HG02798 (cell line): ENCODE results near the gene FMOD.

Experiments
- ATAC-seq: cut with Tn5 transposase; IDR thresholded peaks from one replicate; pipeline ENCODE4 v1.9.1; 2021; ENCODE audit warnings: mild to moderate bottlenecking; ENCODE audit not compliant: unreplicated experiment, poor library complexity

Gene FMOD

DNA sequence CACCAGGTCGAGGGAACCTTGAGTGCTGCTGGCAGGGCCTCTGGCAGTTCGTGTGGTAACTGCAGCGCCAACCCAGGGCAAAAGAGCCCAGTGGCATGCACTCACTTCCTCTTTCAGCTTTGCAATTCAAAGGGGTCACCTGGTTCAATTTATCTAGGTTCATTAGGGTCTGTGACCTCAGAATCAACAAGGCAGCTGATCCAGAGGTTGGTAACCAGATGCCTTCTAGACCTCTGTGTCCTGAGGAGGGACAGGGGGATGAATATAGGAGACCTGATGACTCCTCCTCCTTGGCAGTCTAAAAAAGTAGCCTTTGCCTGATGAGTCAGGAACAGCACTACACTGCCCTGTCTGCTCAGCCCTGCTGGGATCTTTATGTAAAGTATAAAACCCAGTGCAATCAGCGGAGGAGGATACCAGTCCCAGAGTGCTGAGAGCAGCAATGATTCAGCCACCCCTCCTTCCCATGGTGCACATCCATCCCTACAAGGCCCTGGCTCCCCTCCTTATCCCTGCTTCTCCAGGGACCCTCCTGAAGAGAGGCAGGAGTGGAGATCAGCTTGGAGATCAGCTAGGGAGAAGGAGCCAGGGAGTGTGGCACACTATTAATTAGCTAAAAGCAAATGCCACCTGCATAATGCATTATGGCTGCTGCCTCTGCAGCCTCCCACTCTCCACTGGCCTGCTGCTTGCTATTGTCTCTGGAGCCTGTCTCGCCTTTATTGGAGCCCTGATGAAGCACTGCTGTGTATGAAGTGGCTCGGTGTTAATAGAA, 11.2 kb upstream of the FMOD start:
- ATAC-seq, result no peak

DNA sequence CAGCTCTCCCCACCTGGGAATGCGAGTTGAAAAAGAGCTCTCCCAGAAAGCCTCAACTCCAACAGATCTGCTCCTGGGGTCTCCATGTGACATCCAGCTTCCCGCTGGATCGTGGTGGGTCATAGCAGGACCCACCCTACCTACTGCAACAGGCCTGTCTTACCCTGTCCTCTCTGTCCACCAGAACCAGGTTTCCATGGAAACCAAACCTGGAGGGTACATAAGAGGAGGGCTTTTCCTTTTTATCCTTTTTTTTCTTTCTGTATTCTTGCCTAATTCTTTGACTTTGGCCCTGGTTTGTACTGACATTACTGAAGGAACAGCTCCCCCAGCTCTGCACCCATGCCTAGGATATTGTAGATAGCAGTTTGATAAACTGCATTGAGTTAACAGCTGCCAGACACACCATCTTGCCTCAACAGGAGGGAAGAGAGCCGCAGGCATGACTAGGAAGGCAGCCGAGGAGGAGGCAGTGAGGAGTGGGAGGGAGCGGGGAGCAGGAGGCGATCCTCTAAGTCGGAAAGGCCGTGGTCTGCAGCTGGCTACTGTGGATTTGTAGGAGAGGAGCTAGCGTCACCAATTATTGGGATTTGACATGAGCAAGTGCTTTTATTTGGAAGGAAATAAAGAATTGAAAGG, 9.7 kb upstream of the FMOD start:
- ATAC-seq, result no peak

DNA sequence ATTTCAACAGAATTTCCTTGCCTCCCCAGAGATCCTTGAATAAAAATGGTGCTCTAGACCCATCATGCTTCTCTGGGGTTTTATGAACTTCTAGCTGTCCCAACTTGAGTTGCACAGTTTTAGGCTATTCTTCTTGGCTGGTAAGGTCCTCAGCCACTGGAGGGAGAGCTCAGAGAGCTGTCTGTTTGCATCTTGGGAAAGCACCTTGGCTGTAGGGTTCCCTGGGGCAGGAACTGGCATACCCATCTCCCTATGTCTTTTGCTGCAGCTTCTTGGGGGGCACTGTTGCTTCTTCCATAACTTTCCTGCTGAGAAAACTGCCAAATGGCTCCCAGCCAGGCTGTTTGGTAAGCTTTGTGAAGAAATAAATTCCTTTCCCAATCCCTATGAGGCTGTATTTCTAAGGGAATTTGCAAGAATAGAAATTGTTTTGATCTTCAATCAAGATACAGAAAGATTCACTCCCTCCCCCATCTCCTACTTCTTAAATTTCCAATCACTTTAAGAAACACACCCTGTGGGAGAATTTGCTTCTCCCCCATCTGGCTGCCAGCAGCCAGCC, 8.2 kb upstream of the FMOD start:
- no peak for ATAC-seq

DNA sequence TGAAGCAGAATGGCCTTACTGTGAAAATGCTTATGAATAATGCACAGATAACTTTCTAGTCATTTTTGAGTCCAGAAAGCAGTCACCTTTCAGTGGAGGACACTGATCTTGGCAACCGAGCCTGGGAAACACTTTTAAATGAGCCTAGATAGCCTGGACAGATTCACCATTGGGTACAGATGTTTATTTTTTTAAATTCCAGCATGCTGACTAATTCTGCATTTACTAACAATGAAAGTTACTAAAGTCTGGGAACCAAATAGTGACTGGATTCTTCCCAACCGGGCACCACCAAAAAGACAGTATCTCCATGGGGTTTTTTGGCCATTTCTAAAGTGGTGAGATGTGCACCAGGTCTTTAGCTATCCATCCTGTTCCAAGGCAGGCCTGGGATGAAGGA, 3.3 kb upstream of the FMOD start:
- ATAC-seq, result no peak

DNA sequence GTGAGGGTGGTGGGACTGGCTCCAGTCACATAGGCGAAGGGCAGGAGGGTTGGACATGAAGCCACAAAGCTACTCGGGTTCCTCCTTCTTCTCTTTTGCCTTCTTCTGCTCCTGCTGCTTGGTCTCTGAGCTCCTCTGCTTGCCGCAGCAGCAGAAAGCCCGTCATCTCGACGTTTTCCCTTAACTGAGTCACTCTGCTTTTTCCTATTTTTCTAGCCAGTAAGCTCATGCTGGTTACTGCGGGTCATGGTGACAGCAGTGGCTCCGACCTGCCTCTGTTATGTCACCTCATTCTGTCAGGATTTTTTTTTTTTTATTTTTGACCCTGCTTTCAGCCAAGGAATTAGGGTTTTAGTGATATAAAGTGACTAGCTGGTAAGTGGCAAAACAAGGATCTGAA, 2.6 kb upstream of the FMOD start:
- no peak for ATAC-seq

DNA sequence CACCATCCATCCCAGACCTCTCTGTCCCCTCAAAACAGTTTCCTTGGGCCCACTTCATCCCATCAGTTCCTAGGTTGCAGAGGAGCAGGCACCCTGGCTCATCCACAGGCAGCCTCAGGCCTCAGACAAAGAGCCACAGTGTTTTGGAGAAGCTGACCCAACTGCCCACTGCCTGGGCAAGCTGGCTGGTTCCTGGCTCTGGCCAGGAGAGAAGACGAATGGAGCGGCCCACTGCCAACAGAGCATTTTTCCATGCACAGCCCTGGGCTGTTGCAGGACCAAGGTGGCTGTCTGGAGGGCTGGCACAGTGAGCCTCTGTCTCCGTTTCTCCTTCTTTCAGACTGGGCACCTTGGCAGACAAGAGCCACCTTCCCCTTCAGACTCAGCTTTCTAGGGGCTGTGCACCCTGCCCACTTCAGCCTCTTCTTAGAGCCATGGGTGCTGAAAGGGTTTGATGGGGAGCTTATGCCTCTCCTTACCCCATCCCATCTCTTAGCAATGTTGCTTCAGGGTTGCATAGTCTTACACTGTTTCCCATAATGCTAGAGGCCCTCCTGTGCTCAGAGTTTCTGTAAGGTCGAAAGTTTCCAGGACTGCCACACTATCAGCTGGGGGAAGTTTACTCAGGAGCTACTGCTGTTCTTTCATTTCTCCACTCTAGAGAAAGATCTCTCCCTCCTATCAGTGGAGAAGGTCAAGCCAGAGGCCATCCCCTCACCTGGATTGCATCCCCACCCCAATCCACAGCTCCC, 973 bp downstream of the FMOD start:
- no peak for ATAC-seq

DNA sequence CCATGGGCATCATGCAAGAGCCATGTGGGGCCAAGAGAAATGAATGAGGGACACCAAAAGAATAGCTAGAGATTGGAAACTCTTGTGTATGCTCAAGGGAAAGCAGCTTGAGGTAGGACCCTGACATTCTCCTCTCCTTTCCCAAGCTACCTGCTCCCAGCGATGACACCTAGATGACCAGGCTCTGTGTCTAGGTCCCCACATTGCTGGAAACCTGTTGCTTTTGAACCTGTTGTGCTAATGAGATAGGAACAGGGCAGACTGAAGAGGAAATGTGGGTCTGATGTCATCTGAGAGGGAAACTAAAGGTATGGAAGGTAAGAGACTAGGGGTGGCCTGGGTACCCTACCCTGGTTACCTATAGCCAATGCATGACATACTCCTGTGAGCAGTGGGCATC, 1.8 kb downstream of the FMOD start:
- no peak for ATAC-seq

DNA sequence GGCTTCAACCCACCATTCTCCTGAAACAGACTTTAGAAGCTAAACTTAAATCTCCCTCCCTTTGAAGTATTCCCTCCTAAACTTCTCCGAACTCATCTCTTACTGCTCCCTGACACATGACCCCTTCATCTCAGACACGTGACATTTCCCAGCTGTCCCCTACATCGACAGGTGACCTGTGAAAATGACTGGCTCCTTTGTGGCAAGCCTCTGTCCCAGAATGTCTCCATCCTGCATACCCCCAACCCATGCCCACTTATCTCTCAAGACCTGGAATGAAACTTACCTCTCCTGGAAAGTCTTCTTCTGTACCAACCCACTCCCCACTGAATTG, 4.2 kb downstream of the FMOD start:
- ATAC-seq, result no peak

DNA sequence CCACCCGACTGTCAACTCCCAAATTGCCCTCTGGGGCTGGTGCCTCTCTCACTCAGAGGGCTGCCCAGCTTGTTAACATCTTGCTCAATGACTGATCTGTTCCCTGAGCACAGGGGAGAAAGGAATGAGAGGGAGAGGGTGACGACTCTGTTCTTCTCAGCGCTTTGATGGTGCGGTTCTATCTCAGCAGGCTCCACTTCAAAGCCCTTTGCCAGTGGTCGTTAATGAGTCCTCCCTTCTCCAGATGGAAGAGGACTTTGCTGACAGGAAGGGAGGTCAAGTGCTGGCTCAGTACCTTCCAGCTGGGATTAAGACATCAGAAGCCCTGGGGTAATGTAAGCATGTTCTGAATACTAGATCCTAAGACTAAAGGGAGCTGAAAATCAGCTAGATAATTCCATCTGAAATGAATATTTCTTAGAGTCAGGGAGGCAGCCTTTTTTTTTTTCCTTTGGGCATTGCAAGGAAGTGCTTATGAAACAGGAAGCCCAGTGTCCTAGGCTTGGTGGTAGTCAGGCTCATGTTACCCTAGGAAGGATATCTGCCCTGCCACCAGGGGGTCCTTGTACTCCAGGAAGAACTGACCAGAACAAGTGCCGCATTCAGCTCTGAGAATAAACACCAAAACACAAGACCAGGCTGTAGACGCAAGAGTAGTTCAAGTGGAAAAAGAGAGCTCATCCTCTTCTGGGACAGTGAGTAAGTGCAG, 4.7 kb downstream of the FMOD start:
- ATAC-seq, result no peak

DNA sequence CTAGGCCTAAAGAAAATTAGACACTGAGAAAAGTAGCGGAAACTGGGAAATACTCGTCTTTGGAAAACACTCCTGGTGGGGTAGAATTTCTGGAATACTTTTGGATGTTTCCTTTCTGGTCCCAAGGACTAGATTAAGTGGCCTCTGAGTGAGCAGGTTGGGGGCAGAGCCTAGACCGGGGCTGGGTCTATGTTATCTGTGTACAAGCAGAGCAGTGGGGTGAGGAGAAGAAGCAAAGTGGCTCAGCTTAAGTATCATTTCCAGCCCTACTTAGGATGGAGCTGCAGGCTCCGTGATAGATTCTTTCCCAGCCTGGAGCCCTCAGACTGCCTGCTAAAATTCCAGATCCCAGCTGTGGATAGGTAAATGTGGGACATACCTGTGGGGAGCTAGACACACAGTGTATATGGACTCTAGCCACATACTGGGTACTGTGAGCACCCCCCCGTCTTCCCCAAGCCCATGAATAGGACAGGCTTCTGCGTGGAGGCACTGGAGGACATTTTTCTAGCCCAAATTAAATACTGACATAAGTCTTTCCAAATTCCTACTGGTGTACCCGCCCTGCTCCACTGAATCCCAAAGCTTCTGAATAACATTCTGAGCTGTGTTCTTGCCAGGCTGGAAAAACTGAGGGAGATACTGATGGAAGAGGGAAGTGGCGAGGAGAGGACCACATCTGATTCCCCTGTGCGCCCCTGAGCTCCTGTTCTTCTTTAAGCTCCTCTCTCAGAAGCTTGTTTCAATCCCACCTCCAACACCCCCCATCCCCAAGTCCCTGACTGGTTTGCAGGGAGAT, 6.8 kb downstream of the FMOD start:
- ATAC-seq, result no peak

DNA sequence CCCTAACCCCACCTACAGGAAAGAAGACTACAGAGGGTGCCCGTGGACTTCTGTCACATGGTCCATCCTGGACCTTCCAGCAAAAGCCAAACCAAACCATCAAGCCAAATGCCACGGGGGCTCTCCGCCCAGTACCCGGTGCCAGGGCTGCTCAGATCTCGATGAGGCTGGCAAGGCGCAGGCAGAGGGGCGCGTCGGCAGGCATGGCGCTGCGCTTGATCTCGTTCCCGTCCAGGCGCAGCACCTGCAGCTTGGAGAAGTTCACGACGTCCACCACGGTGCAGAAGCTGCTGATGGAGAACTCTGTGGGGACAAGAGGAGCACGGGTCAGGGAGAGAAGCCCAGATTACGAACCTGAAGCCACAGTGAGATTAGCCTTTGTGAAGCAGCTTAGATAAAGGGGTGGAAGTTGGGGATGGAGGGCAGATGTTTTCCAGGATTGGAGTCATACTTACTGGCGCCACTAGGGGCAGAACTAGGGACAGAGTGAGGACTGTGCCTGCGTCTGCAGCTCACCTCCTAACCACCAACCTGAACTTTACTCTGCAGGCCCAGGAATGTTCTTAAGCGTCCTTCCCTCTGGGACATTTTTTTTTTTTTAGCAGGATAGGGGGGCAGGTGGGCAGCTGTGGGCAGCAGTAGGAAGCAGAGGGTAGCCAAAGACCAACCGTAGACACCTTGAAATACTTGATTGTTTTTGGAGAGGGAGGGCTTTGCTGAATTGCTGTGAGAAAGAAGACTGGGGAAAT, 8.6 kb downstream of the FMOD start:
- ATAC-seq, result peak; percentile 40

DNA sequence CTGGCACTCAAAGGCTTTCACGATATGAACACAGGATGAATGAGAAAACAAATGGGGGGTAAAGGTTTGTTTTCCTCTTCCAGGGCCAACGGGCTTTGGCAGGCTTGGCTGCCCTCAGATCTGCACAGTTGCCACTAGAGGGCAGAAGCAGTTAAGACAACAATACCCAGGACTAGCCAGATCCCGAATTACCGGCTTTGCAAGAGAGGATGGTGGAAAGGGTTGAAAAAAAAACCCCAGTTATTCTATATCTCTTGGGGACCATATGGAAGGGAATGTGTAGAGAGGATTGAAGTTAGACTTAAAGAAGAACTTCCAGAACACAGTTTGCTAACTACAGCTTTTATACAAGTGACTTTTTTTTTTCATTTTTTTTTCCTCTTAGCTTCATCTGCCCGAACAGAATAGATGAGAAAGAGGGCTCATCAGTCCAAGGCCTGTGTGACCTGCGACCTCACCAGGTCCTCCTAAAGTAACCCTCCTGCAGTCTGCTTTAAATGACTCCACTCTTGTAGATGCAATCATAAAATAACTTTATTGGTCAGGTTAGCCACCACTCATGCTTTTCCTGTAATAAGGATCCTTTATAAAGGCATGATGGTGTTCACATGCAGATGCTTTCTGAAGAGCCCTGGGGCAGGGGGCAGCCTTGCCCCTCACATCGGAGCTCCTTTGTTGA, 10.7 kb downstream of the FMOD start:
- peak; percentile 53 for ATAC-seq

DNA sequence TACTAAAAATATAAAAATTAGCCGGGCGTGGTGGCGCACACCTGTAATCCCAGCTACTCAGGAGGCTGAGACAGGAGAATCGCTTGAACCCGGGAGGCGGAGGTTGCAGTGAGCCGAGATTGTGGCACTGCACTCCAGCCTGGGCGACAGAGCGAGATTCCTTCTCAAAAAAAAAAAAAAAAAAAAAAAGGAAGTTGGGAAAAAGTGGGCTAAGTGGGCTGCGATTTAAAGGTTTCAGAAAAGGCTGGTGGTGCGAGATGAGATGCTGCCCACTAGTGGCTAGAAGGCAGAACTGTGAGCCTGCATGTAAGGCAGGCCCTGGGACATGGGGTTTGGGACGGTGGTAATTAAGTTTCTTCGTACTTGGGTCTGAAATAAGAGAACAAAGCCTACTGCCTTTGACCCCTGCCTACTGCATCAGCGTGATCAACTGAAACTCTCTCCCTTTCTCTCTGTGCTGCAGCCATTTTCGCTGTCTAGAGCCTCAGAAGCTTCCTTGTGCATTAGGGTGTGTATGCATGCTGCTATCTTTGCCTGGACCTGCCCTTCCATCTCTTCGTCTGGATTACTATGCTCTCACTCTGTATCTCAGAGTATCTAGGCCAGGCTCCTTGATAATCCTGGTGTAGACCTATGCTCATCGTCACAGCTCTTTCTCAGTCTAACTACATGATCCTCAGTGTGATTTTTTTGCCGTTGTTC, 12.4 kb downstream of the FMOD start:
- no peak for ATAC-seq

DNA sequence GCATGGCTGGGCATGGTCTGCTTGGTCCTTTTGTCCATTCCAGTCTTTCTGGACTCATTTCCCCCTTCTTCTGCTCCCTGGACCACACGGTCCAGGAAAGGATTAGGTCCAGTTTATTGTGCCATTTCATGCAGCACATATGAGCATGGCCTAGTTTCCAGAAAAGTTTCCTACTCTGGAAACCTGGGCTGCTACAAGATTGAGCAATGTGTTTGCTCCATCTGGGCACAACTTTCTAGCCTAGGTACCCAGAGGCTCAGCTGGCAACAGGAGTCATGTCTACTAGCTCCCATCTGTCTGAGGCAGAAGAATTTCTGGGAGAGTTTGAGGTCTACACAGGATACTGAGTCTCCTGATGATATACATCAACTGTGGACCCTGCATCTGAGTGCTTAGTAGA, 14.8 kb downstream of the FMOD start:
- no peak for ATAC-seq

DNA sequence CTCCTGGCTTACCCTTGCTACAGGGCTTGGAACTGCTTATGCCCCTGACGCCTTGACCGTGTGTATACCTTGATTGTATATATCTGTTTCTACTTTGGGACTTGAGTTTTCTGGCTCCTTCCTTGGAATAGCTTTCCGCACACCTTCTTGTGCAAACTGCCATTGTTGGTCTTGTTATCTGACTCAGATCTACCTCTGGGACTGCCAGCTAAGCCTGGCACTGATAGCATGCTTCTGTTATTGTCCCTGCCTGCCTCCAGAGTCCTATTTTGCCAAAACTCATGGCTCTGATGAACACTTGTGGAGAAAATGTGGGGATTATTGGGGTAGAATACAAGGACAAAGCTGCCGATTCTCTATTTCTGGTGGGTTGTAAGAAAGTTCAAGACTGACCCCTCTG, 15.4 kb downstream of the FMOD start:
- no peak for ATAC-seq

DNA sequence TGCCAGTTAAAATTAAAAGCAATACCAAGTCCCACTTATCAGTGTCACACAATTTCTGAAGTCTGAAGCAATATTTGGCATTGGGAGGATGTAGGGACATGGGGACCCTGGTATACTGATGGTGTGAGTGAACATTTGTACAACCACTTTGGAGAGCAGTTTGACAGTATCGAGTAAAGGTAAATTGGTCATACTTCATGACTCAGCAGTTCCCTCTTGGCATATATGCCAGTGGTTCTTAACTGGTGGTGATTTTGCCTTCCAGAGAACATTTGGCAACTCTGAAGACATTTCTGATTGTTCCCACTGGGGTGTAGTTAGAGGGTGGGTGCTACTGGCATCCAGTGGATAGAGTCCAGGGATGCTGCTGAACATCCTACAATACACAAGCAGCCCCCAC, 19.7 kb downstream of the FMOD start:
- no peak for ATAC-seq

DNA sequence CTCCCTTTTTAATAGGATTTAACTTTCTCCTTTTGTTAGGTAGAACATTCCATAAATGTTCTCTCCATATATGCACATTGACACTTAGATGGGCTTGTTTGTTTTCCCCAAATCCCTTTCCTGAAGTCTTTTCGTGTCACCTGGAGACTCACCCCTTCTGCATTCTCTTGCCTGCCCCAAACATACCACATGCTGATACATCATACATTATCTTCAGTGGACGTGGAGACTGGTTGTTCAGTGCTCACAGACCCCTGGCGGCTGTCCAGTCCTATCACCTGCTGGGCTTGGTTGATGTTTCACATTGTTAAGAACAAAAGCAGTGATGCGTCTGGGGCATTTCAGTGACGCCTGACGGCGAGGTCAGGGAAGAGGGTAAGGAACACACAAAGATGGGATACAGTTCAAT, 22.2 kb downstream of the FMOD start:
- no peak for ATAC-seq
